Stimulated activated CD4-positive, alpha-beta T cell treated with anti-CD3 and anti-CD28 coated beads, Interleukin-15, amount 100 ng/mL, for 48 hours (primary cell): Measurements from ENCODE around the gene MFSD11.
"Not testable (repeated sequence)": the region's sequence is repeated elsewhere in the genome, so short reads cannot be mapped to it uniquely, and the experiment has no call there.

ENCODE experiments used
- DNase-seq, 2 donors: peaks; one replicate each; pipeline ENCODE4 v3.0.0-alpha.2; 2020; ENCODE audit warnings: low read depth in 2 of 2

Gene MFSD11

DNA sequence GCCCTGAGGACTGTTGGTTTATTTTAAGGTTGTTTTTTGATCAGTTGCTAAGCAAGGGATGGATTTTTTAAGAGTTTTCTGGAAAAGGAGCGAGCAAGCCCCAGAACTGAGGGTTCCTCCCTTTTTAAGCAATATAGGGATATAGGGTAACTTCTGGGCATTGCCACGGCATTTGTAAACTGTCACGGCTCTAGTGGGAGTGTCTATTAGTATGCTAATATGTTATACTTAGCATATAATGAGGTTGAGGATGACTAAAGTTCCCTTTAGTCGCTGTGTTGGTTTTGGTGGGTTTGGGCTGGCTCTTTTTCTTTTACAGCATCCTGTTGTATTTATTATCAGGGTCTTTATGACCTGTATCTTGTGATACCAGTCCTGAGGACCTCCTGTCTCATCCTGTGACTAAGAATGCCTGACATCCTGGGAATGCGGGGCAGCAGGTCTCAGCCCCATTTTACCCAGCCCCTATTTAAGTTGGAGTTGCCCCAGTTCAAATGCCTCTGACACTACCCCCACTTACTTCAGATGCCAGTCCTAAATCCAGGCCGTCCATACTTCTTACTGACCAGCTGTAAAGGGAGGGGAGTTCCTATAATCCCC, 59.4 kb downstream of the MFSD11 start:
- no peak for DNase-seq

GRCh38 chr17:76801706-76802105, 63.8 kb downstream of the MFSD11 start:
- no peak for DNase-seq

- no peak for DNase-seq
These were observed 67.4 kb downstream of the MFSD11 start for GRCh38 chr17:76805319-76805718.

GRCh38 chr17:76806151-76806550, 68.2 kb downstream of the MFSD11 start:
- not testable (repeated sequence) for DNase-seq

DNA sequence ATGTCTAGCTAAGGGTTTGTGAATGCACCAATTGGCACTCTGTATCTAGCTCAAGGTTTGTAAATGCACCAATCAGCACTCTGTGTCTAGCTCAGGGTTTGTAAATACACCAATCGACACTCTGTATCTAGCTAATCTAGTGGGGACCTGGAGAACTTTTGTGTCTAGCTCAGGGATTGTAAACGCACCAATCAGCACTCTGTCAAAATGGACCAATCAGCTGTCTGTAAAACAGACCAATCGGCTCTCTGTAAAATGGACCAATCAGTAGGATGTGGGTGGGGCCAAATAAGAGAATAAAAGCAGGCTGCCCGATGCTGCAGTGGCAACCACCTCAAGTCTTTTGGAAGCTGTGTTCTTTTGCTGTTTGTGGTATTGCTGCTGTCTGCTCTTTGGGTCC, 68.8 kb downstream of the MFSD11 start:
- DNase-seq = not testable (repeated sequence)

- DNase-seq = no peak
These were observed 70.4 kb downstream of the MFSD11 start for GRCh38 chr17:76808326-76808725.

- DNase-seq = no peak
These were observed 73.0 kb downstream of the MFSD11 start for GRCh38 chr17:76810956-76811355.

DNA sequence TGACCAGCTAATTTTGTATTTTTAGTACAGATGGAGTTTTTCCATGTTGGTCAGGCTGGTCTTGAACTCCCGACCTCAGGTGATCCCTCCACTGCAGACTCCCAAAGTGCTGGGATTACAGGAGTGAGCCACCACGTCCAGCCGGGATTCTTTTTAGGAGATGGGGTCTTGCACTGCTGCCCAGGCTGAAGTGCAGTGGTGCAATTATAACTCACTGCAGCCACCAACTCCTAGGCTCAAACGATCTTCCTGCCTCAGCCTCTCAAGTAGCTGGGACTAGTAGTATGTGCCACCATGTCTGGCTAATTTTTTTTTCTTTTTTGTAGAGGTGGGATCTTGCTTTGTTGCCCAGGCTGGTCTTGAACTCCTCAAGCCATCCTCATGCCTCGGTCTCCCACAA, 73.9 kb downstream of the MFSD11 start:
- DNase-seq = no peak

- no peak for DNase-seq
These were observed 74.3 kb downstream of the MFSD11 start for GRCh38 chr17:76812263-76812662.

DNA sequence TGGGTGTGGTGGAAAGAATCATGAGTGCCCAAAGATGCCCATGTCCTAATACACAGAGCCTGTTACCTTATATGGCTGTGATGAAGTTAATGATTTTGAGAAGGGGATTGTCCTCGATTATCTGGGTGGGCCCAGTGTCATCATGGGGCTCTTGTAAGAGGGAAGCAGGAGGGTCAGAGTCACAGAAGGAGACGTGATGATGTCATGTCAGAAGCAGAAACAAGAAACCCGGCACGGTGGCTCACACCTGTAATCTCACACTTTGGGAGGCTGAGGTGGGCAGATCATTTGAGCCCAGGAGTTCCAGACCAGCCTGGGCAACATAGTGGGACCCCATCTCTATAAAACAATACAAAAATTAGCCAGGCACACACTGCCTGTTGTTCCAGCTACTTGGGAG, 75.0 kb downstream of the MFSD11 start:
- no peak for DNase-seq

GRCh38 chr17:76815907-76816589, 78.1 kb downstream of the MFSD11 start:
- not testable (repeated sequence) for DNase-seq

DNA sequence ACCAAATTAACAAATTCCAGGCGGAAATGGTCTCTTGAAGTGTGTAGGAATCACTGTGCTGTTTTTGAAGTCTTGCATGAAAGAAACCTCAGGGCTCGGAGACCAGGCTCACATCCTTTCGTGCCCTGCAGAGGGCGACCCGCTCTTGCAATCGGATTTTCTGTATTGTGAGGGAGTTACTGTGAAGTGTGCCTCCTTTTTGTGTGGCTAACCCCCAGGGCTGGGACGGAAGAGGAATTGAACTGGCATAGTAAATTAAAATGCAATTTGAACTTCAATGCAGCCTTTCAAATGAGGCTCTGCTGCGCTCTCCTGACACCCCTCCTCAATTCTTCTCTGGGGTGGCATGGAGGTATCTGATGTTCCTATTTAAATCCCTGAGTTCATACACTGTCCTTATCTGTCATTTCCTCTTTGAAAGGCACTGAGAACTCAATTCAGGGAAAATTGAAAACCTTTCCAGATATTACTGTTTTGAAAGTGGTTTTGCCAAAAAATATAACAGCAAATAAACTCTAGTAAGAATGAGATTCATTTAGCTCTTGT, 78.7 kb downstream of the MFSD11 start:
- DNase-seq = peak; percentile 16 to 36

DNA sequence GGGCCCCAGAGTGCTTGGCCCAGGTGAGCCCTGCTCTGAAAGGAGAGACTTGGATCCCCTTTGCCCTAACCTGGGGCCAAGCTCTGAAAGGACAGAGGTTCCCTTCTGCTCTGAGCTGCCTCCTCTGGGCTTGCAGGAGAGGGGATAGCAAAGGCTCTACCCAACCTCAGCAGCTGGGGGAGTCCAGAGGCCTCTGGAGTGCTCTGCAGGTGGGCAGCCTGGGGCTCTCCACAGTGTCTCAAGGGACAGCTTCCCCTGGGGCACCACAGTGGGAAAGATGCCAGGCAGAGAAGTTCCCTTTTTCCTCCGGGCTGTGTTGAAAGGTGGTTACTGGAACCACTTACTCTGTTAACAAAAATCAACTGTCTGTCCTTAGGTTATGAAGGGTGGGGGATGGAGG, 82.1 kb downstream of the MFSD11 start:
- no peak for DNase-seq

GRCh38 chr17:76820561-76820960, 82.6 kb downstream of the MFSD11 start:
- no peak for DNase-seq

GRCh38 chr17:76822184-76822778, 84.4 kb downstream of the MFSD11 start:
- no peak for DNase-seq

DNA sequence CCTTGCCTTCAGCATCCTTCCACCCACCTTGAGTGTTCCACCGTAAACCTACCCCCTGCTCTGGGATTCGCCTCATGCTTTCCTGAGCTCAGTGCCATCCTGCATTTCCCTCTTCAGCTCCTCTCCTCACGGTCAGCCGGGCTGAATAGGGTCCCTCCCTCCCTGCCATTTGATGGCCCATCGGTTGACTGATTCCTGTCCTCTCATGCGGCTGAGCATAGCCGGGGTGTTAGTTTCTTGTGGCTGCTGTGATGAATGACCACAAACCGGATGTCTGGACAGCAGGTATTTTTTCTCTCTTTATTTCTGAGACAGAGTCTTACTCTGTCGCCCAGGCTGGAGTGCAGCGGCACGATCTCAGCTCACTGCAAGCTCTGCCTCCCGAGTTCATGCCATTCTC, 86.2 kb downstream of the MFSD11 start:
- DNase-seq = no peak

GRCh38 chr17:76826330-76827068, 88.6 kb downstream of the MFSD11 start:
- DNase-seq = no peak

DNA sequence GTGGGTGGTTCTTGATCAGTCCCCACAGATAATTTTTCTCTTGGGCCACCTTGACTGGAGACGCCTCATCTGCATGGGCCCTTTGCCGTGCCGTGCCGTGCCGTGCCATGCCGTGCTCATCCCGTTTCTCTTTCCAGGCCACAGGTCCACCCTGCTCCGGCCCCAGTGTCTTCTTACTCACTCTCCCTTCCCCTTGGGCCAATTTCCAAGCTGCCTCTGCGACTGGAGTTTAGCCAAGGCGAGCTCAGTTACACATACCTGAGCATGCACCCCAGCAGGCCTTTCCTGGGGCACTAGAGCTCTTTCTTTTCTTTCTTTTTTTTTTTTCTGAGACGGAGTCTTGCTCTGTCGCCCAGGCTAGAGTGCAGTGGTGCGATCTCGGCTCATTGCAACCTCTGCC, 89.8 kb downstream of the MFSD11 start:
- no peak for DNase-seq
